Breast epithelium (tissue), 4 donors: ENCODE measurements around the gene FOS. TPM values are rescaled to one million over a fixed set of nuclear protein-coding genes. Genes with fewer than 3 reads are reported as not detected.
A peak's percentile ranks its signal among the peaks of the same experiment; 100 is the strongest.

Experiments
- DNase-seq, 2 donors: peaks; one replicate each; pipeline ENCODE4 v3.0.0-alpha.2; 2019; ENCODE audit warnings: low spot score in 2 of 2
- H3K27ac ChIP-seq, 2 donors: fragments of 200-600 bp; sonication (generic) in 1 of 2; one replicate each; pipeline ENCODE4 v1.5.1; 2016 to 2019; ENCODE audit warnings: mild to moderate bottlenecking in 1 of 2
- H3K27me3 ChIP-seq, 2 donors: fragments of 200-600 bp; sonication (generic) in 1 of 2; one replicate each; pipeline versions ENCODE4 v1.5.1 to v1.6.0; 2017 to 2019; ENCODE audit warnings: control low read depth in 1 of 2, mild to moderate bottlenecking in 1 of 2
- H3K36me3 ChIP-seq: fragments of 200-600 bp; one replicate; pipeline ENCODE4 v1.5.1; 2019
- H3K4me1 ChIP-seq, 2 donors: fragments of 200-600 bp; sonication (generic); one replicate each; pipeline ENCODE4 v1.5.1; 2016 to 2019; ENCODE audit warnings: control low read depth in 1 of 2
- H3K4me3 ChIP-seq, 3 donors: fragments of 200-600 bp; sonication (generic); 1 replicate in 2 of 3; 2 replicates in 1 of 3; pipeline ENCODE4 v1.5.1; 2016 to 2019; ENCODE audit warnings: mild to moderate bottlenecking in 3 of 3, moderate library complexity in 2 of 3
- H3K9me3 ChIP-seq, 2 donors: fragments of 200-600 bp; sonication (generic) in 1 of 2; one replicate each; pipeline ENCODE4 v1.5.1; 2016 to 2019; ENCODE audit warnings: control low read depth in 1 of 2
- CTCF ChIP-seq, 3 donors: fragments of 450-650 bp; IDR thresholded peaks; one replicate each; pipeline ENCODE4 v1.5.1; 2016 to 2017; ENCODE audit warnings: antibody characterized with exemption in 3 of 3, mild to moderate bottlenecking in 3 of 3, moderate library complexity in 3 of 3
- POLR2A ChIP-seq: fragments of 450-650 bp; IDR thresholded peaks from one replicate; pipeline ENCODE4 v1.6.1; 2016; ENCODE audit warnings: antibody characterized with exemption, mild to moderate bottlenecking, moderate library complexity
- POLR2AphosphoS5 ChIP-seq, 3 donors: sonication (generic); formaldehyde crosslinking; IDR thresholded peaks; one replicate each; pipeline ENCODE4 v1.6.1; 2017; ENCODE audit warnings: antibody characterized with exemption in 3 of 3
- intact Hi-C: fragments of 100-400 bp; cut with DNase I; formaldehyde crosslinking; loops from one replicate; pipeline ENCODE4 v1.15.1; 2023; ENCODE audit warnings: low total_unique reads
- total RNA-seq, 3 donors: library from RNA; depleted of rRNA; stranded (reverse); fragments of >200 nt; gene quantifications; one replicate each; pipeline ENCODE4 v1.1.0, GENCODE V29; 2016

FOS gene
- total RNA-seq, 3 donors from 2014 or later = 398 to 629 (median 549) TPM

- H3K27me3 ChIP-seq = no peaks in the 10 kb centered on the region
- no peaks in the 10 kb centered on the region for H3K4me1 ChIP-seq
- peak overlapping the region; percentile 78 to 91 for H3K27ac ChIP-seq
- H3K4me3 ChIP-seq = no peak overlapping the region
- H3K9me3 ChIP-seq = no peaks in the 10 kb centered on the region
- H3K36me3 ChIP-seq = no peaks in the 10 kb centered on the region
- intact Hi-C loops = no loop called here
- no peak for TF ChIP-seq CTCF (IDR thresholded peaks at IDR 0.05)
- no peak for TF ChIP-seq POLR2AphosphoS5 (IDR thresholded peaks at IDR 0.05)
- no peak for TF ChIP-seq POLR2A
- DNase-seq = no peak
These were observed 26.3 kb upstream of the FOS start for GRCh38 chr14:75252254-75252837.

DNA sequence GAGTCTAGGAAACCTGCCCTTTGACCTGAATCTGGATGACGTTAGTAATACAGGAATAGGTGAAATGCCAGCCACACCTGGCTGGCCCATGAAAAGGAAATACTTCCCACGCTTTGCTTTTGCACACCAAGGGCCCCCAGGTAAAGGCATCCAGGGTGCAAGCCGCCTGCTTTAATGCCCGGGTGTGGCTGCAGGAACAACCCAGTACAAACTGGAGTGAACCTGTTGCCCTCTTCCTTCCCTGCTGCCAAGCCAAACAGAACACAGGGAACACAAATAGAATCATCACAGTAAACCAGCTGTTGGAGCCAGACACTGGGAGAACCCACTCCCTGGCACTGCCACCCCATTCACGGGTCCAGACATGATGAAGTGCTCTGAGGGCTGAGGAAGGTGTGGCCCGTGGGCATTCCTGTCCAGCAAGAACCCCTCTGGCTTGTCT, 24.2 kb upstream of the FOS start:
- TF ChIP-seq POLR2A (no peak), CTCF (IDR thresholded peaks at IDR 0.05) (no peak), POLR2AphosphoS5 (IDR thresholded peaks at IDR 0.05) (peak in 2 of 3 donors; percentile 40 to 54)
- Histone ChIP-seq H3K9me3 (no peaks in the 10 kb centered on the region), H3K27me3 (no peaks in the 10 kb centered on the region), H3K4me3 (peak overlapping the region in 2 of 3 donors; percentile 0 to 17), H3K4me1 (peaks cover 0 to 6% of the 10 kb centered on the region in 2 donors), H3K27ac (peak overlapping the region; percentile 85 to 91), H3K36me3 (no peaks in the 10 kb centered on the region)
- DNase-seq = peak; percentile 78 to 81
- intact Hi-C loops = no loop called here

- Histone ChIP-seq H3K9me3 (no peaks in the 10 kb centered on the region), H3K27me3 (no peaks in the 10 kb centered on the region), H3K4me3 (peak overlapping the region in 2 of 3 donors; percentile 0 to 17), H3K4me1 (peaks cover 0 to 6% of the 10 kb centered on the region in 2 donors), H3K27ac (peak overlapping the region; percentile 85 to 91), H3K36me3 (no peaks in the 10 kb centered on the region)
- DNase-seq = peak; percentile 55 to 74
- intact Hi-C loops = no loop called here
- TF ChIP-seq CTCF (IDR thresholded peaks at IDR 0.05) = no peak
- TF ChIP-seq POLR2A = no peak
- no peak for TF ChIP-seq POLR2AphosphoS5 (IDR thresholded peaks at IDR 0.05)
These were observed 23.6 kb upstream of the FOS start for GRCh38 chr14:75254901-75255584.

DNA sequence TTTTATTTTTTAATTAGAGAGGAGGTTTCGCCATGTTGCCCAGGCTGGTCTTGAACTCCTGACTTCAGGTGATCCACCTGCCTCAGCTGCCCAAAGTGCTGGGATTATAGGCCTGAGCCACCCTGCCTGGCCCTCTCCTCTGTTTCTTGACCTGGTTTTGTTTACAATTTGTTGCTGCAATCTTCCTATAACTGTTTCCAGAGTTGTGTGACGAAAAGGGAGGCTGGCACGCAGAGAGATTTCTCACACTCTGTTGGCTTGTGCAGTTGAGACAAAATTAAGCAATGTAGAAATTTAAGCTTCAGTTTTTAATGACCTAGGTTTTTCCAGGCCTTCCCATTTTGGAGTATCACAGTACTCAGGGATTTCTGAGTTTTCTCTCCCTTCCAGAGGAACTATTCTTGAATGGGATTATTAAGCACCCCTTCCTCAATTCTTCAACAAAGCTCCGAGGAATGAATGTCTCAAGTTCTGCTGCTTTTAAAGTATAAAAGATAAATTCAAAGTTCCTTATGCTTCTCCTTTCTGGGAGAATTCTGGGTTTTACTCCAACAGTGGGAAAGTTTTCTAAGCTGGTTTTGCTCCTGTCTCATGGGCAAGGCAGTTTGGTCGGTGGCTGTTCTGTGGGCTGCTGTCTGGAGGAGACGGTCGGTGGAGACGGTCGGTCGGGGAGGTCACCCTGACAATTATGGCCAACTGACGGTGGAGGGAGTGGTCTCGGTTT, 20.4 kb upstream of the FOS start:
- intact Hi-C loops = no loop called here
- peak overlapping the region; percentile 99 to 100 for H3K27ac ChIP-seq
- DNase-seq = no peak
- H3K9me3 ChIP-seq = no peaks in the 10 kb centered on the region
- H3K4me3 ChIP-seq = peak overlapping the region; percentile 28 to 66 (median 46)
- no peaks in the 10 kb centered on the region for H3K36me3 ChIP-seq
- H3K4me1 ChIP-seq = peaks cover 0 to 6% of the 10 kb centered on the region in 2 donors
- TF ChIP-seq POLR2A = no peak
- no peak for TF ChIP-seq CTCF (IDR thresholded peaks at IDR 0.05)
- TF ChIP-seq POLR2AphosphoS5 (IDR thresholded peaks at IDR 0.05) = peak; percentile 19 to 57 (median 21)
- H3K27me3 ChIP-seq = no peaks in the 10 kb centered on the region
